Stimulated activated memory B cell treated with anti-CD40 and anti-IgM and Interleukin-4, amounts not matched to agents 10 μg/mL and 1 μg/mL and 100 μg/mL, for 72 hours (primary cell): ENCODE measurements around the gene SDK2.
"Not testable (repeated sequence)": the region's sequence is repeated elsewhere in the genome, so short reads cannot be mapped to it uniquely, and the experiment has no call there.

ENCODE experiments used
- ATAC-seq: fragments of 150-1000 bp; cut with Tn5 transposase; 2 replicates; pipeline ENCODE4 v1.10.0; 2021
- H3K27ac Mint-ChIP-seq: one replicate; pipeline ENCODE4 v1.8.0; 2022; ENCODE audit warnings: mild to moderate bottlenecking, mixed read lengths
- H3K27me3 Mint-ChIP-seq: one replicate; pipeline ENCODE4 v1.8.0; 2022; ENCODE audit warnings: mixed read lengths
- H3K36me3 Mint-ChIP-seq: one replicate; pipeline ENCODE4 v1.8.0; 2022; ENCODE audit warnings: mixed read lengths
- H3K4me1 Mint-ChIP-seq: one replicate; pipeline ENCODE4 v1.8.0; 2022; ENCODE audit warnings: mixed read lengths
- H3K4me3 Mint-ChIP-seq: one replicate; pipeline ENCODE4 v1.8.0; 2022; ENCODE audit warnings: mild to moderate bottlenecking, moderate library complexity, mixed read lengths
- H3K9me3 Mint-ChIP-seq: one replicate; pipeline ENCODE4 v1.8.0; 2022; ENCODE audit warnings: mixed read lengths

SDK2 gene

DNA sequence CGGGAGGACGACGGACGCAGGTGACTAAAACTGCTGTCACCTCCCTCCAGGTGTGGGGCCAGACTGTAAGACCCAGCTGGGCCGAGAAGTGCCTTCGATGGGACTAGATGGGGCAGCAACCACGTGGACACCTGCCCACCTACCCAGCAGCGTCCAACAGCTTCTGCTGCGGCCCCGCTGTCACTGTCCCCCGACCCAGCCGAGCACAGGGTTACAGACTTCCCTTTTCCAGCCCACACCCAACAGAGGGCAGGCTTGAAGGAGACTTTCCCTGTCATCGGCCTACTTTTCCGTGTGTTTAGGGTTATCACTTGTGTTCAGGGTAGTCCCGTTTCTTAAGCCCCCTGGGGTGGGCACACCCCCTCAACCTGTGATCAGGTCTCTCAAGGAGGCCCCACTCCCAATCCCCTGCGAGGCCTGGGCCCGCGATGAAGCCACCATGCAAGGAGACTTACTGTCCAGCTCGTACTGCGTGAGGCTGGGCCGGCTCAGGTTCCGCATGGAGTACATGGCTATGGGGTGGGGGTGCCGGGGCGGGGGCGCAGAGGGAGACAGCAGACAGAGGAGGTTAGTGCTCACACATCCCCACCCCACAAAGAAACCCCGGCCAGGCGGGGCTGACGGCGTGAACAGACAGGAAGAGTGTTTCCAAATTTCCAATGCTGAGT is 263.7 kb downstream of the SDK2 start:
- no peak for ATAC-seq
- H3K4me1 Mint-ChIP-seq = no peaks in the 10 kb centered on the region
- H3K4me3 Mint-ChIP-seq = no peak overlapping the region
- H3K9me3 Mint-ChIP-seq = no peaks in the 10 kb centered on the region
- no peaks in the 10 kb centered on the region for H3K27me3 Mint-ChIP-seq
- H3K36me3 Mint-ChIP-seq = peaks cover 21% of the 10 kb centered on the region
- H3K27ac Mint-ChIP-seq = no peak overlapping the region

- H3K4me1 Mint-ChIP-seq = no peaks in the 10 kb centered on the region
- no peak for ATAC-seq
- H3K27ac Mint-ChIP-seq = no peak overlapping the region
- H3K36me3 Mint-ChIP-seq = peaks cover 13% of the 10 kb centered on the region
- H3K9me3 Mint-ChIP-seq = no peaks in the 10 kb centered on the region
- H3K4me3 Mint-ChIP-seq = no peak overlapping the region
- no peaks in the 10 kb centered on the region for H3K27me3 Mint-ChIP-seq
These were observed 264.4 kb downstream of the SDK2 start for GRCh38 chr17:73379826-73380225.

GRCh38 chr17:73378974-73379470 is 265.2 kb downstream of the SDK2 start:
- H3K36me3 Mint-ChIP-seq = peaks cover 11% of the 10 kb centered on the region
- H3K27ac Mint-ChIP-seq = no peak overlapping the region
- H3K4me1 Mint-ChIP-seq = no peaks in the 10 kb centered on the region
- no peak overlapping the region for H3K4me3 Mint-ChIP-seq
- no peak for ATAC-seq
- H3K9me3 Mint-ChIP-seq = no peaks in the 10 kb centered on the region
- H3K27me3 Mint-ChIP-seq = no peaks in the 10 kb centered on the region

- Mint-ChIP-seq H3K4me1 (no peaks in the 10 kb centered on the region), H3K9me3 (no peaks in the 10 kb centered on the region), H3K36me3 (peaks cover 5% of the 10 kb centered on the region), H3K4me3 (no peak overlapping the region), H3K27me3 (no peaks in the 10 kb centered on the region), H3K27ac (no peak overlapping the region)
- no peak for ATAC-seq
These were observed 267.6 kb downstream of the SDK2 start for GRCh38 chr17:73376636-73377035.

- peaks cover 5% of the 10 kb centered on the region for H3K36me3 Mint-ChIP-seq
- H3K4me1 Mint-ChIP-seq = no peaks in the 10 kb centered on the region
- H3K27ac Mint-ChIP-seq = no peak overlapping the region
- H3K27me3 Mint-ChIP-seq = no peaks in the 10 kb centered on the region
- ATAC-seq = no peak
- no peaks in the 10 kb centered on the region for H3K9me3 Mint-ChIP-seq
- H3K4me3 Mint-ChIP-seq = no peak overlapping the region
These were observed 268.1 kb downstream of the SDK2 start for GRCh38 chr17:73376152-73376551.

GRCh38 chr17:73371836-73372235 is 272.4 kb downstream of the SDK2 start:
- Mint-ChIP-seq H3K27me3 (no peaks in the 10 kb centered on the region), H3K4me3 (no peak overlapping the region), H3K36me3 (peaks cover 9% of the 10 kb centered on the region), H3K9me3 (no peaks in the 10 kb centered on the region), H3K27ac (no peak overlapping the region), H3K4me1 (no peaks in the 10 kb centered on the region)
- no peak for ATAC-seq

DNA sequence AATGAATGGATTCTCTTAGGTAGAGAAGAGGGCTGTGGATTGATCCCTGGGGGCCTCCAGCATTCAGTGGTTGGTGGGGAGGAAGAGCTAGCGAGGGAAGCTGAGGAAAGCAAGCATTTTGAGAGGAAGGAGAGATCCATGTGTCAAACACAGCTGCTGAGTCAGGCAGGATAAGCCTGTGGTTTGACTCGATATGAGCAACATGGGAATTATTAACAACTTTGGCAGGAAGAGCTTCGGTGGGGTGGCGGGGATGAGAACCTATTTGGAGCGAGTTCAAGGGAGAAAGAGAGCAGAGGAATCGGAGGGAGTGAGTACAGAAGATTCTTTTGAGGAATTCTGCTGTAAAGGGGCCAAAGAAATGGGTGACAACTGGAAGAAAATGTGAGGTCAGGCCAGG is 273.0 kb downstream of the SDK2 start:
- H3K9me3 Mint-ChIP-seq = no peaks in the 10 kb centered on the region
- H3K27ac Mint-ChIP-seq = no peak overlapping the region
- H3K27me3 Mint-ChIP-seq = no peaks in the 10 kb centered on the region
- no peak overlapping the region for H3K4me3 Mint-ChIP-seq
- H3K4me1 Mint-ChIP-seq = peaks cover 5% of the 10 kb centered on the region
- H3K36me3 Mint-ChIP-seq = peaks cover 6% of the 10 kb centered on the region
- no peak for ATAC-seq

DNA sequence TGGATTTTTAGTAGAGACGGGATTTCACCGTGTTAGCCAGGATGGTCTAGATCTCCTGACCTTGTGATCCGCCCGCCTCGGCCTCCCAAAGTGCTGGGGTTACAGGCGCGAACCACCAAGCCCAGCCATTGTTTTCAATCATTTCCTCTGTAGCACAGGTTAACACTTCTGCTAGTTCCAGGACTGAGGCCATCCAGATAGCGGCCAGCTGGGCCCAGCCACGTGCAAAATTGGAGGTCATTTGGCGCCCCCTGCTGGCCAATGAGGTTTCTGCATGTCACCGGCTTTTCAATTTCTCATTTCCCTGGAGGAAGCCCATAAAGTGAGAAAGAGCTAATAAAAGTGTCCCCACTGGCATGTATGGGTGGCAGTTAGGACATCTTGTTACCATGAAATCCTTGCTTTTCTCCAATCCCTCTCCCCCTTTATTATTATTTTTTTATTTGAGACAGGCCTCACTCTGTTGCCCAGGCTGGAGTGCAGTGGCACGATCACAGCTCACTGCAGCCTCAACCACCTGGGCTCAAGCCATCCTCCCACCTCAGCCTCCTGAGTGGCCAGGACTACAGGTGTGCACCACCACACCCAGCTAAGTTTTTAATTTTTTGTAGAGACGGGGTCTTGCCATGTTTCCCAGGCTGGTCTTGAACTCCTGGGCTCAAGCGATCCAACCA is 274.3 kb downstream of the SDK2 start:
- peaks cover 15% of the 10 kb centered on the region for H3K36me3 Mint-ChIP-seq
- not testable (repeated sequence) for H3K9me3 Mint-ChIP-seq, H3K4me3 Mint-ChIP-seq, H3K27ac Mint-ChIP-seq, H3K27me3 Mint-ChIP-seq, H3K4me1 Mint-ChIP-seq
- peak; percentile 61 for ATAC-seq

GRCh38 chr17:73369111-73369521 is 275.1 kb downstream of the SDK2 start:
- Mint-ChIP-seq H3K36me3 (peaks cover 18% of the 10 kb centered on the region), H3K9me3 (no peaks in the 10 kb centered on the region), H3K27ac (no peak overlapping the region), H3K27me3 (no peaks in the 10 kb centered on the region), H3K4me1 (peaks cover 9% of the 10 kb centered on the region), H3K4me3 (no peak overlapping the region)
- ATAC-seq = no peak

DNA sequence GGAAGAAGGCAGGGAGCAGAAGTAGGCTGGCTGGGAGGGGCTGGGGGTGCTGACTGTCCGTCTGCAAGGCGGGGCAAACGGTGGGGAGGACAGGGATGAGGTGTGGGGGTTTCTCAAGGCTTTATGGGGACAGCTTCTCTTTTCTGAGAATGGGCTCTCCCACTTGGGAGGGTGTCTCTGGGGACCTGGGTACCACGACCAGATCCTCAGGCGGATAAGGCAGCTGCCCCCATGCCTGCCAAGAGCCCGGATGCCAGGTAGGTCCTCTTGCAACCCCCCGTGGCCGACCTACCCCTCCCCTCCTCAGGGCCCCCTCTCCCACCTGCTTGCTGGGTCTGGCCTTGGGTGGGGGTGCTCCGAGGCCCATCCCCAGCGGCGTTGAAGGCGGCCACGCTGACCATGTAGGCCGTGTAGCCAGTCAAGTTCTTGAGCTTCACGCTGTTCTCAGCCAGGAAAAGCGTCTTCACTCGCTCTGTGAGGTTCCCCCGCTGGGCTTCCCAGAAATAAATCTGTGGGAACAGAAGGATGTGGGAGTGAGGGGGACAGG is 276.1 kb downstream of the SDK2 start:
- peaks cover 9% of the 10 kb centered on the region for H3K4me1 Mint-ChIP-seq
- ATAC-seq = no peak

DNA sequence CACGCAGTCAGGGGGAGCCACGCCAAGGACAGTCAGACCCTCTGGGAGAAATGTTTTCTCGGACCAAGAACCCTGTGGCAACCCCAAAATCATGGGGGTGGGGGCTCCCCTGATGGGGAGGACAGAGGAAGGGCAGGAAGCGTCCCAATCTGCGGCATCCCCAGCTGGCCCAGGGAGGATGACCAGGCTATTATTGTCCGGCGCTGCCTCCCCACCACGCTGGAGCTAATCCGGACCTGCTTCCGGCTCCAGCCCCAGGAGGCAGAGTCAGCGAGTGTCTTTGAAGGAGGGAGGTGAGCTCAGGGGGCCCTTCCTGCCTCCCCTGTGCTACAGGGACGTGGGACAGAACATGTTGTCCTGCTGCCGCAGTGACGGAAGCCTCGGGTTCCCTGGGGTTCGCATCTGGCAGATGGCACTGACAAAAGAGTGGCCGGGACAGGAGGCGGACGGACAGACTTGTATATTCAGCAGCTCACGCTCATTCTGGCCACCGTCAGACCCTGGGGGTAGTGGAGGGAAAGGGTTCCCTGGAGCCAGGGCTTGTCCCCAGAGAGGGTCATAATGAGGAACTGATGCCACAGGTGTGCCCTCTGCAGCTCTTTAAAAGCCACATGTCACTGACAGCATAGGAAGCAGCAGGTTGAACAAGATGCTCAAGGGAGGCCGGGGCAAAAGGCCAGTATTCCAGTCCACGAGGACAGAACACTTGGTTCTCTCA is 278.2 kb downstream of the SDK2 start:
- H3K27ac Mint-ChIP-seq = no peak overlapping the region
- no peaks in the 10 kb centered on the region for H3K27me3 Mint-ChIP-seq
- H3K4me3 Mint-ChIP-seq = no peak overlapping the region
- peak; percentile 63 for ATAC-seq
- peaks cover 9% of the 10 kb centered on the region for H3K4me1 Mint-ChIP-seq
- H3K36me3 Mint-ChIP-seq = peaks cover 18% of the 10 kb centered on the region
- no peaks in the 10 kb centered on the region for H3K9me3 Mint-ChIP-seq

More for the DNA sequence above, 276.1 kb downstream of the SDK2 start:
- Mint-ChIP-seq H3K36me3 (peaks cover 18% of the 10 kb centered on the region), H3K27me3 (no peaks in the 10 kb centered on the region), H3K4me3 (no peak overlapping the region), H3K9me3 (no peaks in the 10 kb centered on the region), H3K27ac (no peak overlapping the region)

DNA sequence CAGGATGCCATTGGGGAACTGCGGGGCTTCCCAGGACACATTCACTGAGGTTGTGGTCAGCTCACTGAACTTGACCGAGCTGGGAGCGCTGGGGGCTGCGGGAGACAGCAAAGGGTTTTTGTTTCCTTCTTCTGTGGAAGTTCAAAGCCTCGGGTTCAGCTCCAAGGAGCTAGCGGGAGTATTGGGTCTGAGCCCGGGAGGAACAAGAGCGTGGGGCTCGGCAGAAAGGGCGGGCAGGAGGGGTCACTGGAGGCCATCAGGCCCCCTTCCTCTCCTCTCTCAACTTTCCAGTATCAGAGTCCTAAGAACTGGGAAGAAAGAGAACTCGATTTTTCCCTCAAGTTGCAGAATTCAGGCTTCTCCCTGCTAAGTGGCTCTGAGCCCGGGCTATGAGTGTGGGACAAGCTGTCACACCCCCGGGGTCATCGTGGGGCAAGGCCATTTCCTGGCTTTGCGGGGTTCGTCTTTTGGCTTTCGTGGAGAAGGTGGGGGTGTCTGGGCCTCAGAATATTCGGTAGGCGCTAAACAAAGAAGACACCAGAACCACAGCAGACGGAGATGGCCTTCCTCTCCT is 278.9 kb downstream of the SDK2 start:
- Mint-ChIP-seq H3K4me1 (peaks cover 9% of the 10 kb centered on the region), H3K4me3 (no peak overlapping the region), H3K27ac (no peak overlapping the region), H3K36me3 (peaks cover 18% of the 10 kb centered on the region), H3K9me3 (no peaks in the 10 kb centered on the region), H3K27me3 (no peaks in the 10 kb centered on the region)
- no peak for ATAC-seq

GRCh38 chr17:73364155-73364522 is 280.1 kb downstream of the SDK2 start:
- Mint-ChIP-seq H3K4me3 (no peak overlapping the region), H3K27ac (no peak overlapping the region), H3K9me3 (no peaks in the 10 kb centered on the region), H3K4me1 (peaks cover 9% of the 10 kb centered on the region), H3K27me3 (no peaks in the 10 kb centered on the region), H3K36me3 (peaks cover 18% of the 10 kb centered on the region)
- ATAC-seq = no peak

- Mint-ChIP-seq H3K27me3 (no peaks in the 10 kb centered on the region), H3K36me3 (peaks cover 18% of the 10 kb centered on the region), H3K9me3 (no peaks in the 10 kb centered on the region), H3K4me3 (no peak overlapping the region), H3K27ac (no peak overlapping the region), H3K4me1 (peaks cover 9% of the 10 kb centered on the region)
- ATAC-seq = no peak
These were observed 280.6 kb downstream of the SDK2 start for GRCh38 chr17:73363442-73364154.

DNA sequence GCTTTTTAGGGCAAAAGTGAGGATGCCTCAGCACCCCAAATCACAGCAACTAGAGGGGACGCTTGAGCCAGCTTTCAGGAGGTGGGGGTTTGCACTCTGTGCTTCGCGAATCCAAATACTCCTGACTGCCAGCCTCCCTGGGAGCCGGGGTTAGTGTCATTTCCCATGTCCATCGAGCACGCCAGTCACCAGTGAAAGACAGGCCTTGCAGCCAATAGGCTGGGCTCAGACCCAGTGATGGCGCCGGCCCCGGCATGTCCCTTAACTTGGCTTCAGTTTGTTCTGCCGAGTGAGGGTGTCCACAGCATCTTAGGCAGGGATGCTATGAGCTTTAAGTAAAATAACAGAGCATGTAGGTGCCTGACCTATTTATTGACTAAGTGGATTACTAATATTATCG is 281.5 kb downstream of the SDK2 start:
- H3K27me3 Mint-ChIP-seq = no peaks in the 10 kb centered on the region

More for the DNA sequence above, 281.5 kb downstream of the SDK2 start:
- Mint-ChIP-seq H3K4me1 (peaks cover 9% of the 10 kb centered on the region), H3K36me3 (peaks cover 15% of the 10 kb centered on the region), H3K4me3 (no peak overlapping the region), H3K27ac (no peak overlapping the region), H3K9me3 (no peaks in the 10 kb centered on the region)
- no peak for ATAC-seq
